NCI-H446 treated with DMSO at 0.1 percent for 48 hours (cell line): ENCODE results near the gene FOXD4L5.
"Not testable (repeated sequence)": the region's sequence is repeated elsewhere in the genome, so short reads cannot be mapped to it uniquely, and the experiment has no call there.

Source experiments
- DNase-seq: peaks from one replicate; lab custom pipeline; 2025; lab: John Stamatoyannopoulos, UW

The FOXD4L5 gene

GRCh38 chr9:65285109-65285508 is at the start of gene FOXD4L5:
Gene FOXD4L5 (minus strand): TSS chr9:65285209. CDS start chr9:65284377, 832 bp downstream.
- not testable (repeated sequence) for DNase-seq

- not testable (repeated sequence) for DNase-seq
These were observed 1.1 kb downstream of the FOXD4L5 start for GRCh38 chr9:65283943-65284342.

- DNase-seq: not testable (repeated sequence)
These were observed 2.0 kb downstream of the FOXD4L5 start for GRCh38 chr9:65282976-65283375.
